Pancreas (tissue), 10 donors: ENCODE data around the gene RSU1. TPM values are rescaled to one million over a fixed set of nuclear protein-coding genes. Genes with fewer than 3 reads are reported as not detected.

Experiments
- ATAC-seq, 4 donors: fragments of 200-7000 bp; cut with Tn5 transposase; one replicate each; pipeline versions ENCODE4 v1.8.0 to v1.9.1; 2020; ENCODE audit warnings: mild to moderate bottlenecking in 4 of 4, moderate library complexity in 4 of 4
- DNase-seq, 6 donors: peaks; one replicate each; pipeline ENCODE4 v3.0.0-alpha.2; 2020
- FAIRE-seq: peaks from 2 replicates; lab custom pipeline; 2012; peaks lifted over from hg19 to GRCh38; lab: Jason Lieb, UNC
- H3K27ac ChIP-seq, 4 donors: fragments of 200-600 bp; sonication (generic); 1 replicate in 3 of 4; 2 replicates in 1 of 4; pipeline versions ENCODE4 v1.5.0 to v1.8.0; 2020
- H3K27me3 ChIP-seq, 4 donors: fragments of 200-600 bp; one replicate each; pipeline ENCODE4 v1.8.0; 2021
- H3K36me3 ChIP-seq, 3 donors: fragments of 200-600 bp; sonication (generic) in 1 of 3; one replicate each; pipeline versions ENCODE4 v1.5.0 to v1.8.0; 2020 to 2021
- H3K4me1 ChIP-seq, 3 donors: fragments of 200-600 bp; one replicate each; pipeline ENCODE4 v1.8.0; 2021
- H3K4me3 ChIP-seq, 4 donors: fragments of 200-600 bp; sonication (generic) in 2 of 4; one replicate each; pipeline versions ENCODE4 v1.5.0 to v1.8.0; 2020 to 2021
- H3K9me3 ChIP-seq, 4 donors: fragments of 200-600 bp; one replicate each; pipeline ENCODE4 v1.8.0; 2021
- CTCF ChIP-seq, 4 donors: fragments of 200-600 bp; sonication (generic) in 3 of 4; IDR thresholded peaks; one replicate each; pipeline versions ENCODE4 v1.5.0 to v1.8.0; 2021; ENCODE audit warnings: antibody characterized with exemption in 4 of 4
- WGBS, 2 donors: extraction: QIAGEN DNeasy Blood & Tissue Kit; methylation state at CpG; one replicate each; pipeline ENCODE4 v1.1.7; 2013; 5-methylcytosine and 5-hydroxymethylcytosine counted together
- intact Hi-C, 3 donors: fragments of 100-400 bp; cut with DNase I; formaldehyde crosslinking; loops; one replicate each; pipeline versions ENCODE4 v1.11.1 to v1.14.2; 2022
- polyA plus RNA-seq, 2 donors: library from polyadenylated mRNA; stranded (reverse); fragments of 200-250 nt; gene quantifications; one replicate each; pipeline ENCODE4 v1.2.3, GENCODE V29; 2013
- total RNA-seq, 6 donors: library from RNA; stranded (reverse); fragmentation: NEBNext Ultra II Directional in 4 of 6; extraction: Animal tissue kit (Norgen Biotek cat#: 25700) in 4 of 6; gene quantifications; one replicate each; pipeline versions ENCODE4 v1.2.1 to v1.2.4, GENCODE V29; 2021 to 2023
- donor health status: healthy with polysubstance abuse.
- donor health status: DM: no; HTN: no; CAD: no; lungs with moderate emphysema.
- donor health status: DM: no; HTN: no; CAD: no.
- donor health status: control.
- donor health status: control.
- donor health status: Bipolar disorder and iron deficiency.
- donor health status: DM: yes; HTN: yes; CAD: no.
- donor health status: DM: no; HTN: no; CAD: no.
- donor health status: DM: no; HTN: no; CAD: no.
- donor health status: DM: yes; HTN: yes; CAD: no.

RSU1 gene
- total and polyA plus RNA-seq, 8 donors, result 14.7 to 42.3 (median 29.6) TPM

- ATAC-seq (no peak), DNase-seq (no peak), FAIRE-seq (no peak)
- Histone ChIP-seq H3K27me3 (no peaks in the 10 kb centered on the region), H3K27ac (no peak overlapping the region), H3K36me3 (no peaks in the 10 kb centered on the region), H3K9me3 (no peaks in the 10 kb centered on the region), H3K4me1 (no peaks in the 10 kb centered on the region), H3K4me3 (no peak overlapping the region)
- WGBS, 2 donors, result 95% methylated on average over 7 of the region's 7 CpGs
- TF ChIP-seq CTCF (IDR thresholded peaks at IDR 0.05), result no peak
- intact Hi-C loops, result no loop called here
These were observed 153.8 kb downstream of the RSU1 start for GRCh38 chr10:16663444-16663843.

- FAIRE-seq (no peak), ATAC-seq (no peak), DNase-seq (no peak)
- Histone ChIP-seq H3K4me3 (no peak overlapping the region), H3K36me3 (no peaks in the 10 kb centered on the region), H3K27me3 (no peaks in the 10 kb centered on the region), H3K9me3 (no peaks in the 10 kb centered on the region), H3K27ac (no peak overlapping the region), H3K4me1 (no peaks in the 10 kb centered on the region)
- no peak for TF ChIP-seq CTCF (IDR thresholded peaks at IDR 0.05)
- 93 to 94% methylated on average over 7 of the region's 7 CpGs for WGBS, 2 donors
- intact Hi-C loops, result no loop called here
These were observed 154.3 kb downstream of the RSU1 start for GRCh38 chr10:16662923-16663322.

GRCh38 chr10:16656895-16657294, 160.3 kb downstream of the RSU1 start:
- Histone ChIP-seq H3K27ac (no peak overlapping the region), H3K27me3 (no peaks in the 10 kb centered on the region), H3K9me3 (no peaks in the 10 kb centered on the region), H3K4me3 (no peak overlapping the region), H3K36me3 (no peaks in the 10 kb centered on the region), H3K4me1 (no peaks in the 10 kb centered on the region)
- intact Hi-C loops, result no loop called here
- no peak for ATAC-seq
- no peak for FAIRE-seq
- DNase-seq, result no peak
- no peak for TF ChIP-seq CTCF (IDR thresholded peaks at IDR 0.05)
- 60 to 62% methylated on average over 3 of the region's 3 CpGs for WGBS, 2 donors

GRCh38 chr10:16653224-16653623, 164.0 kb downstream of the RSU1 start:
- ATAC-seq (no peak), DNase-seq (no peak), FAIRE-seq (no peak)
- no peaks in the 10 kb centered on the region for H3K36me3 ChIP-seq
- H3K9me3 ChIP-seq, result no peaks in the 10 kb centered on the region
- no peaks in the 10 kb centered on the region for H3K27me3 ChIP-seq
- no peak overlapping the region for H3K4me3 ChIP-seq
- no peak overlapping the region for H3K27ac ChIP-seq
- no peaks in the 10 kb centered on the region for H3K4me1 ChIP-seq
- no peak for TF ChIP-seq CTCF (IDR thresholded peaks at IDR 0.05)
- WGBS, 2 donors, result 90 to 94% methylated on average over 4 of the region's 4 CpGs
- intact Hi-C loops, result no loop called here

- DNase-seq, result no peak
- Histone ChIP-seq H3K4me3 (no peak overlapping the region), H3K36me3 (no peaks in the 10 kb centered on the region), H3K27me3 (no peaks in the 10 kb centered on the region), H3K4me1 (no peaks in the 10 kb centered on the region), H3K27ac (no peak overlapping the region), H3K9me3 (no peaks in the 10 kb centered on the region)
- 88 to 89% methylated on average over 5 of the region's 5 CpGs for WGBS, 2 donors
- no peak for FAIRE-seq
- intact Hi-C loops, result no loop called here
- no peak for ATAC-seq
- no peak for TF ChIP-seq CTCF (IDR thresholded peaks at IDR 0.05)
These were observed 165.1 kb downstream of the RSU1 start for GRCh38 chr10:16652154-16652553.
